Transverse colon (tissue), 4 donors: ENCODE data around the gene SNX15.

Experiments
- CTCF ChIP-seq, 5 experiments: fragments of 200-600 bp in 3 of 5; fragments of 450-650 bp in 2 of 5; sonication (generic) in 3 of 5; IDR thresholded peaks; 1 replicate in 2 of 5; 2 replicates in 3 of 5; pipeline ENCODE4 v1.5.1; 2016 to 2017; ENCODE audit warnings: antibody characterized with exemption in 5 of 5, inconsistent platforms in 3 of 5, mild to moderate bottlenecking in 2 of 5, moderate library complexity in 1 of 5
- EP300 ChIP-seq: sonication (generic); formaldehyde crosslinking; IDR thresholded peaks from one replicate; pipeline ENCODE4 v1.6.1; 2017; ENCODE audit warnings: antibody characterized with exemption, low read depth
- POLR2AphosphoS5 ChIP-seq, 3 donors: sonication (generic); formaldehyde crosslinking; IDR thresholded peaks; one replicate each; pipeline ENCODE4 v1.6.1; 2016; ENCODE audit warnings: antibody characterized with exemption in 3 of 3

GRCh38 chr11:65035579-65035978 lies 8.3 kb downstream of the SNX15 start:
- TF ChIP-seq POLR2AphosphoS5 (IDR thresholded peaks at IDR 0.05) (no peak), CTCF (IDR thresholded peaks at IDR 0.05) (no peak), EP300 (no peak)
